GM23248 (cell line): ENCODE results near the gene SLC25A21. TPM values are rescaled to one million over a fixed set of nuclear protein-coding genes. Genes with fewer than 3 reads are reported as not detected.

Source experiments
- DNase-seq: peaks from one replicate; pipeline ENCODE4 v3.0.0-alpha.2; 2015
- H2AFZ ChIP-seq: fragments of 200-600 bp; sonication (generic); 2 replicates; pipeline ENCODE4 v1.6.1; 2016; ENCODE audit warnings: antibody characterized with exemption
- H3F3A ChIP-seq: fragments of 200-600 bp; sonication (generic); 2 replicates; pipeline ENCODE4 v1.6.1; 2016; ENCODE audit warnings: mild to moderate bottlenecking, antibody characterized with exemption, mixed run types; ENCODE audit not compliant: insufficient read depth
- H3K27ac ChIP-seq: fragments of 200-600 bp; sonication (generic); 2 replicates; pipeline ENCODE4 v1.5.1; 2016; ENCODE audit warnings: mild to moderate bottlenecking
- H3K27me3 ChIP-seq: fragments of 200-600 bp; sonication (generic); replicated peaks from 2 replicates; pipeline ENCODE4 v1.6.1; 2016; ENCODE audit warnings: mild to moderate bottlenecking; ENCODE audit not compliant: insufficient read depth
- H3K36me3 ChIP-seq: fragments of 200-600 bp; sonication (generic); 2 replicates; pipeline ENCODE4 v1.6.1; 2016; ENCODE audit warnings: low read depth, mild to moderate bottlenecking
- H3K4me1 ChIP-seq: fragments of 200-600 bp; sonication (generic); 2 replicates; pipeline ENCODE4 v1.6.1; 2016; ENCODE audit warnings: mild to moderate bottlenecking; ENCODE audit not compliant: insufficient read depth
- H3K4me2 ChIP-seq: fragments of 200-600 bp; sonication (generic); one replicate; pipeline ENCODE4 v1.6.1; 2016; ENCODE audit warnings: mild to moderate bottlenecking; ENCODE audit not compliant: unreplicated experiment
- H3K4me3 ChIP-seq: fragments of 200-600 bp; sonication (generic); 2 replicates; pipeline ENCODE4 v1.5.1; 2016; ENCODE audit warnings: mild to moderate bottlenecking
- H3K79me2 ChIP-seq: fragments of 200-600 bp; sonication (generic); 2 replicates; pipeline ENCODE4 v1.6.1; 2016; ENCODE audit warnings: mild to moderate bottlenecking; ENCODE audit not compliant: insufficient read depth
- H3K9ac ChIP-seq: fragments of 200-600 bp; sonication (generic); 2 replicates; pipeline ENCODE4 v1.6.1; 2016; ENCODE audit warnings: mild to moderate bottlenecking
- H3K9me2 ChIP-seq: fragments of 200-600 bp; sonication (generic); 2 replicates; pipeline ENCODE4 v1.6.1; 2016; ENCODE audit warnings: mixed run types, mild to moderate bottlenecking, moderate library complexity; ENCODE audit not compliant: insufficient read depth
- H3K9me3 ChIP-seq: fragments of 200-600 bp; sonication (generic); one replicate; pipeline ENCODE4 v1.6.1; 2017; ENCODE audit warnings: low read depth
- H4K20me1 ChIP-seq: fragments of 200-600 bp; sonication (generic); 2 replicates; pipeline ENCODE4 v1.6.0; 2016; ENCODE audit not compliant: insufficient read depth
- EZH2 ChIP-seq: fragments of 200-600 bp; sonication (generic); IDR thresholded peaks from 2 replicates; pipeline ENCODE4 v1.6.1; 2018; ENCODE audit warnings: antibody characterized with exemption, mild to moderate bottlenecking; ENCODE audit not compliant: insufficient read depth, poor library complexity, severe bottlenecking
- EZH2phosphoT487 ChIP-seq: fragments of 200-600 bp; sonication (generic); IDR thresholded peaks from 2 replicates; pipeline ENCODE4 v1.6.1; 2018; ENCODE audit warnings: antibody characterized with exemption, moderate library complexity, mild to moderate bottlenecking, low read depth; ENCODE audit not compliant: insufficient read depth
- WGBS, 2 experiments: methylation state at CpG; one replicate each; pipeline ENCODE4 v1.1.6; 2015 to 2017; ENCODE audit warnings: low lambda C conversion rate in 2 of 2, low coverage in 1 of 2; ENCODE audit errors: missing lambda C conversion rate in 2 of 2; 5-methylcytosine and 5-hydroxymethylcytosine counted together
- in situ Hi-C: fragments of 300-500 bp; cut with MboI; formaldehyde crosslinking; loops from 2 replicates; pipeline ENCODE4 v1.15.0; 2020
- polyA plus RNA-seq: library from polyadenylated mRNA; unstranded; fragments of >200 nt; fragmentation: Nextera tagmentation; extraction: Ambion mirVana; gene quantifications from 2 replicates; pipeline ENCODE4 v1.2.1, GENCODE V29; 2016
- total RNA-seq: library from RNA; depleted of rRNA; stranded (reverse); fragments of >200 nt; shearing (Covaris generic); gene quantifications from 2 replicates; pipeline ENCODE4 v1.2.3, GENCODE V29; 2014

SLC25A21 gene
- total and polyA plus RNA-seq, 2 experiments from 2014 or later, result 0.26 TPM; not detected in 1

GRCh38 chr14:36856095-36856878 is 316.1 kb downstream of the SLC25A21 start:
- no peak overlapping the region for H3K4me3 ChIP-seq
- H3K27me3 ChIP-seq, result peaks cover 8% of the 10 kb centered on the region
- H2AFZ ChIP-seq, result no peak overlapping the region
- H3F3A ChIP-seq, result no peaks in the 10 kb centered on the region; the same call in 1 of the 2 replicates
- no peaks in the 10 kb centered on the region for H4K20me1 ChIP-seq
- no peaks in the 10 kb centered on the region for H3K9me3 ChIP-seq
- no peaks in the 10 kb centered on the region for H3K36me3 ChIP-seq
- DNase-seq, result peak; percentile 20
- H3K79me2 ChIP-seq, result no peaks in the 10 kb centered on the region
- no peak for TF ChIP-seq EZH2
- TF ChIP-seq EZH2phosphoT487, result no peak
- H3K27ac ChIP-seq, result no peak overlapping the region
- no peaks in the 10 kb centered on the region for H3K9me2 ChIP-seq
- no peaks in the 10 kb centered on the region for H3K4me1 ChIP-seq
- H3K9ac ChIP-seq, result no peak overlapping the region
- in situ Hi-C loops, result no loop called here
- no peak overlapping the region for H3K4me2 ChIP-seq
- WGBS, 2 experiments, result 49 to 50% methylated on average over 15 of the region's 15 CpGs

- TF ChIP-seq EZH2phosphoT487, result no peak
- Histone ChIP-seq H3K27me3 (peaks cover 11% of the 10 kb centered on the region), H2AFZ (no peak overlapping the region), H3K9me3 (no peaks in the 10 kb centered on the region), H3K79me2 (no peaks in the 10 kb centered on the region), H3K9me2 (no peaks in the 10 kb centered on the region), H3K4me1 (no peaks in the 10 kb centered on the region), H4K20me1 (no peaks in the 10 kb centered on the region), H3K4me3 (no peak overlapping the region), H3K4me2 (no peak overlapping the region), H3K36me3 (no peaks in the 10 kb centered on the region), H3K27ac (no peak overlapping the region), H3F3A (no peaks in the 10 kb centered on the region; the same call in 1 of the 2 replicates), H3K9ac (no peak overlapping the region)
- no peak for DNase-seq
- in situ Hi-C loops, result no loop called here
- WGBS, 2 experiments, result 46 to 57% methylated on average over 3 of the region's 3 CpGs
These were observed 317.0 kb downstream of the SLC25A21 start for GRCh38 chr14:36855396-36855795.

- Histone ChIP-seq H3K27ac (no peak overlapping the region), H3K4me2 (no peak overlapping the region), H3K4me3 (no peak overlapping the region), H3K27me3 (peaks cover 11% of the 10 kb centered on the region), H3K9ac (no peak overlapping the region), H3K9me2 (0 out of 2 replicates have a peak, but pooled peaks cover 3% of the 10 kb centered on the region), H2AFZ (no peak overlapping the region), H3F3A (no peaks in the 10 kb centered on the region), H3K4me1 (no peaks in the 10 kb centered on the region), H3K9me3 (no peaks in the 10 kb centered on the region), H3K36me3 (no peaks in the 10 kb centered on the region), H4K20me1 (no peaks in the 10 kb centered on the region), H3K79me2 (no peaks in the 10 kb centered on the region)
- in situ Hi-C loops, result no loop called here
- DNase-seq, result peak; percentile 12
- TF ChIP-seq EZH2phosphoT487 (no peak), EZH2 (no peak)
- 18 to 23% methylated on average over 5 of the region's 5 CpGs for WGBS, 2 experiments
These were observed 319.3 kb downstream of the SLC25A21 start for GRCh38 chr14:36852981-36853691.

GRCh38 chr14:36848213-36848612 is 324.2 kb downstream of the SLC25A21 start:
- in situ Hi-C loops, result no loop called here
- Histone ChIP-seq H3K27me3 (peaks cover 18% of the 10 kb centered on the region), H4K20me1 (no peaks in the 10 kb centered on the region), H3K4me2 (no peak overlapping the region), H2AFZ (no peak overlapping the region), H3K36me3 (no peaks in the 10 kb centered on the region), H3K27ac (no peak overlapping the region), H3K4me1 (no peaks in the 10 kb centered on the region), H3K79me2 (no peaks in the 10 kb centered on the region), H3F3A (no peaks in the 10 kb centered on the region), H3K9me2 (0 out of 2 replicates have a peak, but pooled peaks cover 3% of the 10 kb centered on the region), H3K9ac (no peak overlapping the region), H3K9me3 (no peaks in the 10 kb centered on the region), H3K4me3 (no peak overlapping the region)
- no peak for DNase-seq
- WGBS, 2 experiments, result 49 to 52% methylated on average over 5 of the region's 5 CpGs
- TF ChIP-seq EZH2, result no peak
- no peak for TF ChIP-seq EZH2phosphoT487
